Neural progenitor cell (in vitro differentiated cells): ENCODE results near the gene INTS11. TPM values are rescaled to one million over a fixed set of nuclear protein-coding genes. Genes with fewer than 3 reads are reported as not detected.

Experiments
- DNase-seq: peaks from one replicate; pipeline ENCODE4 v3.0.0-alpha.2; 2016; ENCODE audit warnings: low spot score
- H2AFZ ChIP-seq: fragments of 200-600 bp; sonication (generic); replicated peaks from 2 replicates; pipeline ENCODE4 v1.6.1; 2016; ENCODE audit warnings: antibody characterized with exemption
- H3F3A ChIP-seq: fragments of 200-600 bp; sonication (generic); 2 replicates; pipeline ENCODE4 v1.6.1; 2016; ENCODE audit warnings: antibody characterized with exemption, low read depth
- H3K27ac ChIP-seq: fragments of 200-600 bp; sonication (generic); 2 replicates; pipeline ENCODE4 v1.5.1; 2016; ENCODE audit warnings: mild to moderate bottlenecking
- H3K27me3 ChIP-seq: fragments of 200-600 bp; sonication (generic); 2 replicates; pipeline ENCODE4 v1.6.1; 2016; ENCODE audit warnings: mild to moderate bottlenecking, moderate library complexity
- H3K36me3 ChIP-seq: fragments of 200-600 bp; sonication (generic); 2 replicates; pipeline ENCODE4 v1.5.1; 2016
- H3K4me1 ChIP-seq: fragments of 200-600 bp; sonication (generic); 2 replicates; pipeline ENCODE4 v1.6.1; 2016; ENCODE audit warnings: mixed run types
- H3K4me2 ChIP-seq: fragments of 200-600 bp; sonication (generic); 2 replicates; pipeline ENCODE4 v1.6.1; 2016
- H3K4me3 ChIP-seq: fragments of 200-600 bp; sonication (generic); 2 replicates; pipeline ENCODE4 v1.5.1; 2016
- H3K79me2 ChIP-seq: fragments of 200-600 bp; sonication (generic); 2 replicates; pipeline ENCODE4 v1.6.1; 2016; ENCODE audit warnings: low read depth
- H3K9ac ChIP-seq: fragments of 200-600 bp; sonication (generic); 2 replicates; pipeline ENCODE4 v1.6.1; 2016
- H3K9me3 ChIP-seq: fragments of 200-600 bp; sonication (generic); 2 replicates; pipeline ENCODE4 v1.5.1; 2016; ENCODE audit warnings: low read depth
- H4K20me1 ChIP-seq: fragments of 200-600 bp; sonication (generic); 2 replicates; pipeline ENCODE4 v1.6.1; 2016; ENCODE audit warnings: low read depth
- H3K27ac Mint-ChIP-seq: 3 replicates; pipeline ENCODE4 v1.8.0; 2021; ENCODE audit warnings: mixed read lengths
- H3K27me3 Mint-ChIP-seq: 2 replicates; pipeline ENCODE4 v1.8.0; 2022; ENCODE audit warnings: low read depth, mild to moderate bottlenecking, inconsistent platforms, moderate library complexity, mixed read lengths; ENCODE audit not compliant: insufficient read depth
- H3K36me3 Mint-ChIP-seq: 3 replicates; pipeline ENCODE4 v1.8.0; 2021; ENCODE audit warnings: mixed read lengths
- H3K4me1 Mint-ChIP-seq: 3 replicates; pipeline ENCODE4 v1.8.0; 2021; ENCODE audit warnings: mixed read lengths
- H3K4me3 Mint-ChIP-seq: 3 replicates; pipeline ENCODE4 v1.8.0; 2021; ENCODE audit warnings: mild to moderate bottlenecking, moderate library complexity, mixed read lengths
- H3K9me3 Mint-ChIP-seq: 3 replicates; pipeline ENCODE4 v1.8.0; 2020; ENCODE audit warnings: mixed read lengths
- EZH2 ChIP-seq: fragments of 200-600 bp; sonication (generic); IDR thresholded peaks from 2 replicates; pipeline ENCODE4 v1.6.1; 2017; ENCODE audit warnings: antibody characterized with exemption, mild to moderate bottlenecking, moderate library complexity
- EZH2phosphoT487 ChIP-seq: fragments of 200-600 bp; sonication (generic); IDR thresholded peaks from 2 replicates; pipeline ENCODE4 v1.6.1; 2017; ENCODE audit warnings: antibody characterized with exemption
- total RNA-seq: library from RNA; depleted of rRNA; stranded (reverse); fragments of >200 nt; gene quantifications from 2 replicates; pipeline ENCODE4 v1.2.3, GENCODE V29; 2015; ENCODE audit warnings: low replicate concordance
- TF ChIP-seq, protein P1 (sequence below): fragments of 200-600 bp; sonication (generic); IDR thresholded peaks from 2 replicates; pipeline ENCODE4 v1.5.1; 2017; ENCODE audit warnings: antibody characterized with exemption, mild to moderate bottlenecking

Gene INTS11
- total RNA-seq, 1 donor from 2014 or later, result 62.4 TPM

DNA sequence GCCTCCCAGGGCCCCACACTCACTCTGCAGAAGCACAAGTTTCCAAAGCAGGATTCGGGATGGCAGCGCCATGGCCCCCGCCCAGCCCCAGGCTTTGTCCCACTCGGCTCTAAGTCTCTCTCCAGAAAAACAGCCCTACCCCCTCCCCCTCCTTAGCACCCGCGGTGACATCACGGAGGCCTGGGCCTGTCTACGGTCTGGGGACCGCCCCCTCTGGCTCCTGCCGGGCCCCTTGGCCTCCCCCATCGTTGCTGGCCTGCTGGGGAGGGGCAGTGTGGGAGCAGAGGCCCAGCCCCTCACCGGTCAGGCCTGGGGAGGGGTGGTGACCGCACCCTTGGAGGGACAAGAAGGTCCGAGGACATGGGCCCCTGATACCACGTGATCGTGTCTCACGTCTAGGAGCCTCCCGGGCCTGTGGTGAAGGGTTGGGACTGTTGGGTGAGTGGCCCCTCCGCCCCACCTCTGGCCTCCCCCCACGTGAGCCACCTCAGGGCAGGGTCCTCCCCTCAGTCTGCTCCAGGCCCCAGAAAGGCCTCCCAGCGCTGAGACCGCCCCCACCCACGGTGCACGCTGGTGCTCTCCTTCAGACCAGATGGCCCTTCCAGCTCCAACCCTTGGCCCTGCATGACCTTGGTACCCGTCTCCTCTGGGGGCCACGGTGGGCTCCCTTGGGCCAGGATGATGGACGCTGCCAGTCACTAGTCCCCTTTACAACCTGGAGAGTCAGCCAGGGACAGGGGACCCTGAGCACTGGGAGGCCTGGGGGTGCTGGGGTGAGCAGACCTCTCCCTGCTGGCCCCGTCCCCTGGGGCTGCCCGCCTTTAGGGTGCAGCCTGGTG is 34.2 kb upstream of the INTS11 start, which contains the start of gene MXRA8:
Gene MXRA8 (minus strand): TSS at position 123 of the 839 bp plus-strand sequence. CDS start 51 bp downstream, at position 72.
- H3K9me3 Mint-ChIP-seq, result no peaks in the 10 kb centered on the region
- no peaks in the 10 kb centered on the region for H3K79me2 ChIP-seq
- peaks cover 17% of the 10 kb centered on the region for H3K27me3 Mint-ChIP-seq
- H3K36me3 Mint-ChIP-seq, result no peaks in the 10 kb centered on the region
- H3K27ac ChIP-seq, result no peak within 1 kb of the TSS
- TF ChIP-seq EZH2 (no peak), EZH2phosphoT487 (no peak)
- TF ChIP-seq, protein P1, sequence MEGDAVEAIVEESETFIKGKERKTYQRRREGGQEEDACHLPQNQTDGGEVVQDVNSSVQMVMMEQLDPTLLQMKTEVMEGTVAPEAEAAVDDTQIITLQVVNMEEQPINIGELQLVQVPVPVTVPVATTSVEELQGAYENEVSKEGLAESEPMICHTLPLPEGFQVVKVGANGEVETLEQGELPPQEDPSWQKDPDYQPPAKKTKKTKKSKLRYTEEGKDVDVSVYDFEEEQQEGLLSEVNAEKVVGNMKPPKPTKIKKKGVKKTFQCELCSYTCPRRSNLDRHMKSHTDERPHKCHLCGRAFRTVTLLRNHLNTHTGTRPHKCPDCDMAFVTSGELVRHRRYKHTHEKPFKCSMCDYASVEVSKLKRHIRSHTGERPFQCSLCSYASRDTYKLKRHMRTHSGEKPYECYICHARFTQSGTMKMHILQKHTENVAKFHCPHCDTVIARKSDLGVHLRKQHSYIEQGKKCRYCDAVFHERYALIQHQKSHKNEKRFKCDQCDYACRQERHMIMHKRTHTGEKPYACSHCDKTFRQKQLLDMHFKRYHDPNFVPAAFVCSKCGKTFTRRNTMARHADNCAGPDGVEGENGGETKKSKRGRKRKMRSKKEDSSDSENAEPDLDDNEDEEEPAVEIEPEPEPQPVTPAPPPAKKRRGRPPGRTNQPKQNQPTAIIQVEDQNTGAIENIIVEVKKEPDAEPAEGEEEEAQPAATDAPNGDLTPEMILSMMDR, result no peak
- peak within 1 kb of the TSS; percentile 59 for H3K4me2 ChIP-seq
- peaks cover 29% of the 10 kb centered on the region for H3K27me3 ChIP-seq
- H3F3A ChIP-seq, result peaks cover 54% of the 10 kb centered on the region
- peak within 1 kb of the TSS; percentile 76 for H3K4me3 Mint-ChIP-seq
- peaks cover 60% of the 10 kb centered on the region for H3K4me1 ChIP-seq
- no peaks in the 10 kb centered on the region for H3K9me3 ChIP-seq
- H3K36me3 ChIP-seq, result no peaks in the 10 kb centered on the region
- H3K9ac ChIP-seq, result no peak within 1 kb of the TSS
- peak within 1 kb of the TSS; percentile 5 for H3K4me3 ChIP-seq
- peak; percentile 63 for DNase-seq
- peak within 1 kb of the TSS; percentile 95 for H3K27ac Mint-ChIP-seq
- peaks cover 44% of the 10 kb centered on the region for H3K4me1 Mint-ChIP-seq
- H4K20me1 ChIP-seq, result peaks cover 12% of the 10 kb centered on the region
- H2AFZ ChIP-seq, result no peak within 1 kb of the TSS

DNA sequence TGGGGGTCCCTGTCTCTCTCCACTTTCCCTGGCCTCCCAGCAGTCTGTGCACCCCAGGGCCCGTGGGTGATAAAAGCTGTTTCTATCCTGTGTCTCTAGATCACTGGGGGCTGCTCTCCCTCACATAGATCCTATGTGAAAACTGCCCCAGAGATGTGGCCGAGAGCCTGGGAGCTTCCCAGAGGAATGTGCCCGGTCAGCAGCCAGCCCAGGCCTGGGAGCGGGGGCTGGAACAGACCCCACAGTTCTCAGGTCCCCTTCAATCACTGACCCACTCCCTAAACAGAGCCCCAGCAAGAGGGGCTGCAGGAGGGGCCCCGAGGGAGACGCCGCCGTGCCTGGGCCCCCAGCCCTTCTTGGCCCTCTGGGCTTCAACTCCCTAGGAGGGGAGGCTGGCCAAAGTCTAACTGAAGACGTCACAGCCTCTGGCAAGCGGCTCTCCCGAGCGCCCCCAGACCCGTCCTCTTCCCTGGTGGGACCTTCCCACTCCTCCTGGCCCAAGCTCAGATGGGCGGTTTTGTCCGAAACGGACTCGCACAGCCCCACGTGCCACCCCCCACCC is 33.5 kb upstream of the INTS11 start:
- Histone ChIP-seq H2AFZ (no peak overlapping the region), H3K27me3 (peaks cover 33% of the 10 kb centered on the region), H3K4me3 (peak overlapping the region; percentile 5), H3K4me2 (peak overlapping the region; percentile 59), H3K9me3 (no peaks in the 10 kb centered on the region), H3K79me2 (no peaks in the 10 kb centered on the region), H3F3A (peaks cover 61% of the 10 kb centered on the region), H4K20me1 (peaks cover 19% of the 10 kb centered on the region), H3K9ac (no peak overlapping the region), H3K27ac (no peak overlapping the region), H3K36me3 (no peaks in the 10 kb centered on the region), H3K4me1 (peaks cover 63% of the 10 kb centered on the region)
- peak overlapping the region; percentile 64 for H3K4me3 Mint-ChIP-seq
- H3K9me3 Mint-ChIP-seq, result no peaks in the 10 kb centered on the region
- H3K4me1 Mint-ChIP-seq, result peaks cover 44% of the 10 kb centered on the region
- no peaks in the 10 kb centered on the region for H3K36me3 Mint-ChIP-seq
- TF ChIP-seq EZH2 (no peak), EZH2phosphoT487 (no peak)
- TF ChIP-seq, protein P1, result no peak
- H3K27ac Mint-ChIP-seq, result peak overlapping the region; percentile 57
- H3K27me3 Mint-ChIP-seq, result peaks cover 19% of the 10 kb centered on the region
- no peak for DNase-seq

DNA sequence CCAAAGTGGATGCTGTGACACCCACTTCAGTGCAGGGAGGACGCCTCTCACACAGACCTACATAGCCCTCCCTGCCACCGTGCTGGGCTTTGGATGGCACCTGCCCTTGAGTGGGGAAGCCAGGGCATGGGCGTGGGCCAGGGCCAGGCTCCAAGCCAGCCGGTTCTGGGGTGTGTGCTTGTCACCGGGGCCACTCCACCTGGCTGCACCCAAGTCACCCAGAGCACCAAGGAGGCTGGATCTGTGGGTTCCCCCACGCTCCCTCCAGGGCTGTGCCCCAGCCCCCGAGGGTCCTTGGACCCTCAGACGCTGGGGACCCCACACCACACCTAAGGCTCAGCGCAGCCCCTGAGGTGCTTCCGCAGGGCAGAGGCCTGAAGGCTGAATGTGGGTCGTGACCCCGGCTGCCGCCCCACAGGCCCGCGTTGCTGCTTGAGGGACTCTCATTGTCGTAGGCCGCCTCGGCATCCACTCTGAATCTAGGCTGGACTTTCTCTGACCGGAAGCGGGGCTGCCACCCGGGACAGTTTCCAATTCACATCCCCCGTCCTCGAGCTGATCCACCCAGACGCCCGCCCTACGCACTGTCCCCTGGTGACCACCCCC is 32.4 kb upstream of the INTS11 start:
- H3F3A ChIP-seq, result peaks cover 66% of the 10 kb centered on the region
- TF ChIP-seq, protein P1, result no peak
- TF ChIP-seq EZH2phosphoT487 (no peak), EZH2 (no peak)
- Mint-ChIP-seq H3K27me3 (peaks cover 25% of the 10 kb centered on the region), H3K4me3 (peak overlapping the region; percentile 65), H3K27ac (no peak overlapping the region), H3K4me1 (peaks cover 49% of the 10 kb centered on the region), H3K9me3 (no peaks in the 10 kb centered on the region), H3K36me3 (peaks cover 3% of the 10 kb centered on the region)
- peaks cover 30% of the 10 kb centered on the region for H4K20me1 ChIP-seq
- H3K4me3 ChIP-seq, result no peak overlapping the region
- no peaks in the 10 kb centered on the region for H3K36me3 ChIP-seq
- peak; percentile 68 for DNase-seq
- H2AFZ ChIP-seq, result no peak overlapping the region
- no peaks in the 10 kb centered on the region for H3K9me3 ChIP-seq
- peaks cover 35% of the 10 kb centered on the region for H3K27me3 ChIP-seq
- no peak overlapping the region for H3K9ac ChIP-seq
- H3K27ac ChIP-seq, result no peak overlapping the region
- H3K4me2 ChIP-seq, result peak overlapping the region; percentile 59
- H3K79me2 ChIP-seq, result no peaks in the 10 kb centered on the region
- peaks cover 63% of the 10 kb centered on the region for H3K4me1 ChIP-seq
